CD4-positive, alpha-beta T cell (primary cell): ENCODE measurements around the gene HIGD1A. TPM values are rescaled to one million over a fixed set of nuclear protein-coding genes. Genes with fewer than 3 reads are reported as not detected.

Experiments used
- ATAC-seq: fragments of 200-7000 bp; cut with Tn5 transposase; one replicate; pipeline ENCODE4 v1.10.0; 2022; ENCODE audit warnings: mild to moderate bottlenecking; ENCODE audit not compliant: poor library complexity
- CTCF ChIA-PET: fragments of 350-600 bp; sonication (Branson Sonifier 250); formaldehyde crosslinking; loops from one replicate; lab custom pipeline; 2021; ENCODE audit warnings: antibody characterized with exemption, inconsistent platforms; lab: Charles Lee
- POLR2A ChIA-PET: fragments of 350-600 bp; sonication (Branson Sonifier 250); formaldehyde crosslinking; loops from one replicate; lab custom pipeline; 2021; ENCODE audit warnings: antibody characterized with exemption, inconsistent platforms; lab: Charles Lee
- DNase-seq, 14 experiments: peaks; one replicate each; pipeline ENCODE4 v3.0.0-alpha.2; 2013 to 2020; ENCODE audit warnings: mixed read lengths in 2 of 14
- H3K27ac ChIP-seq, 2 donors: one replicate each; pipeline versions ENCODE4 v1.5.1 to v1.7.0; 2013; ENCODE audit warnings: low read length in 2 of 2, low read depth in 1 of 2, mild to moderate bottlenecking in 1 of 2
- H3K27me3 ChIP-seq, 2 experiments: 1 replicate in 1 of 2; 2 replicates in 1 of 2; pipeline versions ENCODE4 v1.6.1 to v1.7.0; 2013; ENCODE audit warnings: low read length in 2 of 2, control low read depth in 1 of 2, mild to moderate bottlenecking in 1 of 2, moderate library complexity in 1 of 2; ENCODE audit not compliant: insufficient read depth in 2 of 2, control insufficient read depth in 1 of 2
- H3K36me3 ChIP-seq: one replicate; pipeline ENCODE4 v1.6.1; 2013; ENCODE audit warnings: low read length, control low read depth; ENCODE audit not compliant: insufficient read depth
- H3K4me1 ChIP-seq: one replicate; pipeline ENCODE4 v1.6.1; 2013; ENCODE audit warnings: low read length, control low read depth; ENCODE audit not compliant: insufficient read depth
- H3K4me3 ChIP-seq: one replicate; pipeline ENCODE4 v1.5.1; 2013; ENCODE audit warnings: mild to moderate bottlenecking, low read length, moderate library complexity
- H3K9me3 ChIP-seq, 2 experiments: 1 replicate in 1 of 2; 2 replicates in 1 of 2; pipeline versions ENCODE4 v1.6.1 to v1.7.0; 2013; ENCODE audit warnings: low read length in 2 of 2, mild to moderate bottlenecking in 2 of 2, control low read depth in 1 of 2, moderate library complexity in 1 of 2; ENCODE audit not compliant: control insufficient read depth in 1 of 2, insufficient read depth in 1 of 2
- H3K27ac Mint-ChIP-seq: one replicate; pipeline ENCODE4 v1.8.0; 2020; ENCODE audit warnings: mixed read lengths
- H3K27me3 Mint-ChIP-seq: one replicate; pipeline ENCODE4 v1.8.0; 2021; ENCODE audit warnings: mixed read lengths
- H3K36me3 Mint-ChIP-seq: one replicate; pipeline ENCODE4 v1.8.0; 2021; ENCODE audit warnings: low read depth, mixed read lengths
- H3K4me1 Mint-ChIP-seq: one replicate; pipeline ENCODE4 v1.8.0; 2021; ENCODE audit warnings: low read depth, mixed read lengths
- H3K4me3 Mint-ChIP-seq: one replicate; pipeline ENCODE4 v1.8.0; 2020; ENCODE audit warnings: mild to moderate bottlenecking, mixed read lengths
- H3K9me3 Mint-ChIP-seq: one replicate; pipeline ENCODE4 v1.8.0; 2020; ENCODE audit warnings: mixed read lengths
- CTCF ChIP-seq: fragments of 200-600 bp; IDR thresholded peaks from one replicate; pipeline ENCODE4 v1.8.0; 2022; ENCODE audit warnings: antibody characterized with exemption, mild to moderate bottlenecking
- intact Hi-C, 2 experiments: fragments of 100-400 bp; cut with DNase I in 1 of 2; cut with micrococcal nuclease in 1 of 2; formaldehyde crosslinking; loops; one replicate each; pipeline versions ENCODE4 v1.15.1 to v1.9.0; 2023 to 2025; cut with DNase I, micrococcal nuclease
- total RNA-seq, 174 experiments: library from RNA in 2 of 174; stranded (reverse) in 2 of 174; gene quantifications; one replicate each; pipeline ENCODE4 v1.2.3 and lab custom pipeline; 2021 to 2026

Gene HIGD1A
- total RNA-seq, 2 experiments from 2014 or later: 9.3 to 11.3 TPM

- ChIA-PET POLR2A (no interaction called here), CTCF (no interaction called here)
- no peaks in the 10 kb centered on the region for H3K36me3 Mint-ChIP-seq
These were observed 68.2 kb downstream of the HIGD1A start for GRCh38 chr3:42736081-42736480.

GRCh38 chr3:42735615-42736014 lies 68.7 kb downstream of the HIGD1A start:
- POLR2A ChIA-PET: no interaction called here

More at GRCh38 chr3:42736081-42736480, 68.2 kb downstream of the HIGD1A start:
- H3K36me3 ChIP-seq: no peaks in the 10 kb centered on the region
- Mint-ChIP-seq H3K27me3 (no peaks in the 10 kb centered on the region), H3K9me3 (no peaks in the 10 kb centered on the region), H3K27ac (no peak overlapping the region), H3K4me1 (no peaks in the 10 kb centered on the region), H3K4me3 (no peak overlapping the region)
- H3K4me1 ChIP-seq: no peaks in the 10 kb centered on the region
- H3K4me3 ChIP-seq: no peak overlapping the region
- DNase-seq (no peak), ATAC-seq (no peak)
- no peaks in the 10 kb centered on the region for H3K27me3 ChIP-seq
- intact Hi-C loops: no loop called here
- no peak overlapping the region for H3K27ac ChIP-seq
- TF ChIP-seq CTCF: no peak
- peaks cover 0 to 3% of the 10 kb centered on the region in 2 experiments for H3K9me3 ChIP-seq

DNA sequence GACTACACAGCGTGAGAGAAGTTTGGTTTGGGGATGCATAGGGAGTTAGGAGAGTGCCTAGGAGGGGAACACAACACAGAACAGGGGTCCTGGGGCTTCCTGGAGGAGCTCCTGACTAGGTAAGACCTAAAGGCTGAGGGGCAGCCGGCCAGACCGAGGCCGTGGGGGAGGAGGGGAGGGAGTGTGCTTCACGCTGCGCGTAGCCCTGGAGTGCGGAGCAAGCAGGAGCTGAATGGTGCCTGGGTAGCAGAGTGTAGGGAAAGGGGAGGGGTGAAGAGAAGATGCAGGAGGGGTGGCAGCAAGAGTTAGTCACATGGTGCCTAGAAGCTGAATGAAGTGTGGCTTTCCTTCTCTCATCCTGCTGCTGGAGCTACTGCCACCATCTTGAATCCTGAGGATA lies 69.3 kb downstream of the HIGD1A start:
- intact Hi-C loops: no loop called here
- no peaks in the 10 kb centered on the region for H3K27me3 ChIP-seq
- ATAC-seq (no peak), DNase-seq (peak in 1 of 14 experiments; percentile 2)
- Mint-ChIP-seq H3K4me1 (no peaks in the 10 kb centered on the region), H3K27me3 (no peaks in the 10 kb centered on the region), H3K36me3 (no peaks in the 10 kb centered on the region), H3K27ac (no peak overlapping the region), H3K9me3 (no peaks in the 10 kb centered on the region), H3K4me3 (no peak overlapping the region)
- H3K4me3 ChIP-seq: no peak overlapping the region
- ChIA-PET CTCF (no interaction called here), POLR2A (no interaction called here)
- no peaks in the 10 kb centered on the region for H3K36me3 ChIP-seq
- no peak for TF ChIP-seq CTCF
- H3K9me3 ChIP-seq: peaks cover 0 to 3% of the 10 kb centered on the region in 2 experiments
- H3K27ac ChIP-seq: no peak overlapping the region
- H3K4me1 ChIP-seq: no peaks in the 10 kb centered on the region

More at GRCh38 chr3:42735615-42736014, 68.7 kb downstream of the HIGD1A start:
- no peak for TF ChIP-seq CTCF
- no peaks in the 10 kb centered on the region for H3K4me1 ChIP-seq
- H3K27me3 ChIP-seq: no peaks in the 10 kb centered on the region
- intact Hi-C loops: no loop called here
- DNase-seq (peak in 1 of 14 experiments; percentile 5), ATAC-seq (no peak)
- H3K36me3 ChIP-seq: no peaks in the 10 kb centered on the region
- peaks cover 0 to 3% of the 10 kb centered on the region in 2 experiments for H3K9me3 ChIP-seq
- no peak overlapping the region for H3K4me3 ChIP-seq
- H3K4me3 Mint-ChIP-seq: no peak overlapping the region
- H3K36me3 Mint-ChIP-seq: no peaks in the 10 kb centered on the region
- H3K27me3 Mint-ChIP-seq: no peaks in the 10 kb centered on the region
- H3K4me1 Mint-ChIP-seq: no peaks in the 10 kb centered on the region
- no peak overlapping the region for H3K27ac ChIP-seq
- H3K27ac Mint-ChIP-seq: no peak overlapping the region
- H3K9me3 Mint-ChIP-seq: no peaks in the 10 kb centered on the region
- CTCF ChIA-PET: no interaction called here
